GM18507 (cell line): ENCODE results near the gene SLC25A12.
"Not testable (repeated sequence)": the region's sequence is repeated elsewhere in the genome, so short reads cannot be mapped to it uniquely, and the experiment has no call there.

Experiments used
- DNase-seq: peaks from one replicate; pipeline ENCODE4 v3.0.0; 2011; ENCODE audit warnings: low read depth; ENCODE audit not compliant: insufficient read length; ENCODE audit errors: extremely low spot score
- FAIRE-seq: peaks from 2 replicates; lab custom pipeline; 2011; peaks lifted over from hg19 to GRCh38; lab: Jason Lieb, UNC

The SLC25A12 gene

GRCh38 chr2:171893824-171894611 is at the start of gene SLC25A12:
SLC25A12 (minus strand) TSS chr2:171894244; CDS start chr2:171894214, 30 bp downstream.
- FAIRE-seq (peak; percentile 85), DNase-seq (peak; percentile 90)

- FAIRE-seq: no peak
These were observed 47.3 kb upstream of the SLC25A12 start for GRCh38 chr2:171941316-171941699.

GRCh38 chr2:171939743-171940071 is 45.7 kb upstream of the SLC25A12 start:
- no peak for DNase-seq
- no peak for FAIRE-seq

More at GRCh38 chr2:171941316-171941699, 47.3 kb upstream of the SLC25A12 start:
- DNase-seq: no peak

- FAIRE-seq (no peak), DNase-seq (no peak)
These were observed 45.2 kb upstream of the SLC25A12 start for GRCh38 chr2:171939058-171939742.

- DNase-seq (no peak), FAIRE-seq (no peak)
These were observed 36.3 kb upstream of the SLC25A12 start for GRCh38 chr2:171930385-171930784.

- no peak for FAIRE-seq
- no peak for DNase-seq
These were observed 30.3 kb upstream of the SLC25A12 start for GRCh38 chr2:171924170-171924942.

GRCh38 chr2:171923206-171923605 is 29.2 kb upstream of the SLC25A12 start:
- DNase-seq (no peak), FAIRE-seq (no peak)

- FAIRE-seq: peak; percentile 98
These were observed 28.4 kb upstream of the SLC25A12 start, which contains the start of gene HAT1 for GRCh38 chr2:171922230-171923022. HAT1 (plus strand) TSS chr2:171922461; CDS start chr2:171922501, 40 bp downstream.

GRCh38 chr2:171921970-171922229 is 27.9 kb upstream of the SLC25A12 start:
- DNase-seq (no peak), FAIRE-seq (no peak)

More at GRCh38 chr2:171922230-171923022, 28.4 kb upstream of the SLC25A12 start, which contains the start of gene HAT1:
- peak; percentile 94 for DNase-seq

- no peak for FAIRE-seq
- no peak for DNase-seq
These were observed 25.4 kb upstream of the SLC25A12 start for GRCh38 chr2:171919453-171919852.

- DNase-seq (no peak), FAIRE-seq (no peak)
These were observed 19.5 kb upstream of the SLC25A12 start for GRCh38 chr2:171913517-171913916.

- FAIRE-seq: no peak
- DNase-seq: no peak
These were observed 16.4 kb upstream of the SLC25A12 start for GRCh38 chr2:171910494-171910893.

- DNase-seq (no peak), FAIRE-seq (no peak)
These were observed 15.2 kb upstream of the SLC25A12 start for GRCh38 chr2:171909266-171909665.

- DNase-seq: no peak
- FAIRE-seq: no peak
These were observed 14.2 kb upstream of the SLC25A12 start for GRCh38 chr2:171908235-171908634.

- DNase-seq: no peak
- FAIRE-seq: peak; percentile 46
These were observed 8.9 kb upstream of the SLC25A12 start for GRCh38 chr2:171902840-171903420.

GRCh38 chr2:171899623-171900282 is 5.7 kb upstream of the SLC25A12 start:
- not testable (repeated sequence) for DNase-seq, FAIRE-seq

- no peak for DNase-seq
- FAIRE-seq: no peak
These were observed 1.7 kb upstream of the SLC25A12 start for GRCh38 chr2:171895786-171896185.

- no peak for DNase-seq
- FAIRE-seq: no peak
These were observed 536 bp upstream of the SLC25A12 start for GRCh38 chr2:171894612-171894947.
